ENCODE data around the gene PCDHGC4.

The PCDHGC4 gene

DNA sequence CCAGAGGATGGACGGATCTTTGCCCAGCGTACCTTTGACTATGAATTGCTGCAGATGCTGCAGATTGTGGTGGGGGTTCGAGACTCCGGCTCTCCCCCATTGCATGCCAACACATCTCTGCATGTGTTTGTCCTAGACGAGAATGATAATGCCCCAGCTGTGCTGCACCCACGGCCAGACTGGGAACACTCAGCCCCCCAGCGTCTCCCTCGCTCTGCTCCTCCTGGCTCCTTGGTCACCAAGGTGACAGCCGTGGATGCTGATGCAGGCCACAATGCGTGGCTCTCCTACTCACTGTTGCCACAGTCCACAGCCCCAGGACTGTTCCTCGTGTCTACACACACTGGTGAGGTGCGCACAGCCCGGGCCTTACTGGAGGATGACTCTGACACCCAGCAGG, 5.9 kb downstream of the PCDHGC4 start:
- no peak for DNase-seq (ENCODE audit: low spot score)

DNA sequence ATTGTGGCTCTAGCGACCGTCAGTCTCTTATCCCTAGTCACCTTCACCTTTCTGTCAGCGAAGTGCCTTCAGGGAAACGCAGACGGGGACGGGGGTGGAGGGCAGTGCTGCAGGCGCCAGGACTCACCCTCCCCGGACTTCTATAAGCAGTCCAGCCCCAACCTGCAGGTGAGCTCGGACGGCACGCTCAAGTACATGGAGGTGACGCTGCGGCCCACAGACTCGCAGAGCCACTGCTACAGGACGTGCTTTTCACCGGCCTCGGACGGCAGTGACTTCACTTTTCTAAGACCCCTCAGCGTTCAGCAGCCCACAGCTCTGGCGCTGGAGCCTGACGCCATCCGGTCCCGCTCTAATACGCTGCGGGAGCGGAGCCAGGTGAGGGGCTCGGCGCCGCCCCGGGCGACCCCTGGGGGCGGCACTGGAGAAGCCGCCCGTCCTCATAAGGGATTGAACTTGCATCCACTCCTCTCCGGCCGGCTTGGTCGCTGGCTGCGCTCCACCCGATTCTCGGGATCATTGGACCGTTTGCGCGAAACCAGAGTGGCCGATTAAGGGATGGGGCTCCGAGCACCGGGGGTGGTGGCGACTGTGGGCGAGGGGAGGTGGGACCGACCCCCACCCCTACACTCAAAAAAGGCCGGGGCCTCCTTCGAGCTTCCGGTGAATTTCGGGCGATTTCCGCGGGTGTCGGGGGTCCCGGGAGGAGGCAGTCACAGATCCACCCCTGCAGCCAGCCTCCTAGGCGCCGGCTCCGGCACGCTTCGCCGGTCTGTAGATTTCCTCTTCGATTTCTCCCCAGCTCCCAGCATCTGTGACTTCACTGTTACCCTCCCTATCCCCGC, 6.7 kb downstream of the PCDHGC4 start:
- no peak for DNase-seq (ENCODE audit: low spot score)

DNA sequence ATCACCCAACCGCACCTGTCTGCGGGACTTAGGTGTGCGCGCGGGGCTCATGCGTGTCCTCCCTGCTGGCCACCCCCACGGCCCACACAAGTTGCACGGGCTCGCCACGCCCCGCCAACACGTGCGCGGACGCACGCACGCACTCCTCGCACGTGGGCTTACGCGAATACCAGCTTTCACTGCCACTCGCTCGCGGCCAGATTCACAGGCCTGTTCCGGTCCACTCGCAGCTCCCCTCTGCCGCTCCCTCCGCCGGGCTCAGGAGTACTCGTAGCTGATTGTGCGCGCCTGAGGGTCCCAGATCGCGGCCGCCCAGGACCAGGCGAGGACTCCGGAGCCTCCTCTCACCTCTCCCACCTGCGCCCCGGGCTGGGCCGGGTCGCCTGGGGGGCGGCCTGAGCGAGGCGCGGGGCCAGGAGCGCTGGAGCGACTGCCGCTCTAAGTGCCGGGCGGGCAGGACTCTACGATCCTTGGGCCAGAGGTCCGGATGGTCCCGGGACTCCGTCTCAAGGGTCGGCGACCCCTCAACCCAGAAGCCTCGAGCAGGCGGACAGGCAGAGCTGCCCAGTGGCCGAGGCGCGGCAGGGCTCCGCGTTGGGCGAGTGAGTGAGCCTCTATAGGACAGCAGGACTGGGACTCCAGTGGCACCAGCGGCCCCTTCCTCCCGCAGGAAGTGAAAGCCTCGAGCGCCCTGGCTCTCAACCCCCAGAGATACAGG, 7.5 kb downstream of the PCDHGC4 start:
- DNase-seq (ENCODE audit: low spot score), result no peak

DNA sequence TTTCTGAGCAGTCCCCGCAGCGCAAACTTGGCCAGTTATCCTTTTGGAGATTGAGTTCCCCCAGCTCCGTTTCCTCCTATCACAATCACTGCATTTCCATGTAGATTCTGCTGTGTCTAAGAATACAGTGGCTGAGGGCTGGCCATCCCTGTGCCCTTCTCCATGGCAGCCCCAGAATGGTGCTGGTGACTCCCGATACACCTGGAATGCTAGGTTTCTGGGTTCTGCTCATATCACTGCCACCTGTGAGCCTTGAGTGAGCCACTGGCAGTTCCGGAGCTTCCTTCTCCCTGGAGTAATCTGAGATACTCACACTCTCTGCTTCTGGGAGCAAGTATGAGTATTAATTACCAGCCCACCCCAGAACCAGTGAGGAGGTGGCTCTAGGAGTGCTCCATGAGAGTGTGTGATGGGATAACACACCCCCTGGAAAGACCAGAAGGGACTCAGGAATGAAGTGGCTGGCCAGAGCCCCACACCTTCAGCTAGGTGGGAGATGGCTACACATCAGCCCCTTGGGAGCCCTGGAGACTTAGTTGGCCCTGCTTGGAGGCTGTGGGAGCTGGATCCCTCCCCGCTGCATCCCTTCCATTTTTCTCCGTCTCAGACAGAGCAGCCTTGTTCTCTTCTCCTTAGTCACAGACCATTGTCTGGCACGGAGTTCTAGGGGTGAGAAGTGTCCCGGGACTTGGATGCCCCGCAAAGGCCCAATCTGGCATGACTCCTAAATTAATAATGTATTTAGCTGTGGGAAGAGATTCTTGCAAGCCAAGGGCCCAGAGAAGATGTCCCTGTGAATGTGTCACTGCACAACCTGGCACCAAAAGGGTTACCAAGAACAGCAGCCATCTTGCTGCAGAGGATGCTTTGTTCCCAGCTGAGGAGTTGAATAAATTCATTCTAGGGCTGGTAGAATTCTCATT, 8.9 kb downstream of the PCDHGC4 start:
- no peak for DNase-seq (ENCODE audit: low spot score)

DNA sequence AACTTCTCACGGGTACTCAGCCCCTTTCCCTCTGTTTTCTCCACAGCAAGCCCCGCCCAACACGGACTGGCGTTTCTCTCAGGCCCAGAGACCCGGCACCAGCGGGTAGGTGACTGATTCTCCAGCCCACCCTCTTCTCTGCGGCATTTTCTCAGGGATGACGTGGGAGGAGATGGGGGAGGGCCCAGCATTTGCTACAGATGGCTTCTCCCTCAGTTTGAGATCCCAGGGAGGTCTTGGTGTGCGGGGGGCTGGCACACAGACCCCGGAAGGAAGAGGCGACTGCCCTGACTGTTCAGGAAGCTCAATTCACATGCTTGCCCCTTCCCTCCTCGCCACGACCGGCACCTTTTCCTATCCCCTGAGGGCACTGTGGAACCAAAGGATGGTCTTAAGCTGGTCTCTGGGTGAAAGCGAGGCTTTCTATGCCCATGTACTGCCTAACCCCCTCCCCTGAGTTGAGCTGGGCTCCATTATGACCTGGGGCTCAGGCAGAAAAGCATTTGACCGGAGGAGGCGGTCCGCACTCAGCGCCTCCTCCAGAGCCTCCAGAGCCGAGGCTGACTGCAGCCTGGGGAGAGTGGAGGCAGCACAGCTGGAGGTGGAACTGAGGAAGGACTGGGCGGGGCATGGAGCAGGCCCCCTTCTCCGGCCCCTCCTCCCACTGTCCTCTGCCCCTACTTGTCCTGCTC, 10.1 kb downstream of the PCDHGC4 start:
- no peak for DNase-seq (ENCODE audit: low spot score)

DNA sequence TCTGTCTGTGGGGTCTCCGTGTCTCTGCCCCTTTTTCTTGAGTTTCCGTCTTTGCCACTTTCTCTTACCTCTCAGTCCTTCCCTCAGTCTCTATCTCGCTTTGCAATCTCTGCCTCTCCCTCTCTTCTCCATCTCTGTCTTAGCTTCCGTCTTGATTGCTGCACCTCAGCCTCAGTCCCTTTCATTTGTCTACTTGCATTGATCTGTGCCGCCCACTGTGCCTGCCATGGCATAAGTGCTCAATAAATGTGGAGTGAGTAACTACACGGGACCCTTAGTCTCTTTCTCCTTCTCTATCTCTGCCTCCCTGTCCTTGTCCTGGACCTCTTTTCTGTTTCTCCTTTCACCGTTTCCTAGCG, 10.6 kb downstream of the PCDHGC4 start:
- DNase-seq (ENCODE audit: low spot score), result no peak

DNA sequence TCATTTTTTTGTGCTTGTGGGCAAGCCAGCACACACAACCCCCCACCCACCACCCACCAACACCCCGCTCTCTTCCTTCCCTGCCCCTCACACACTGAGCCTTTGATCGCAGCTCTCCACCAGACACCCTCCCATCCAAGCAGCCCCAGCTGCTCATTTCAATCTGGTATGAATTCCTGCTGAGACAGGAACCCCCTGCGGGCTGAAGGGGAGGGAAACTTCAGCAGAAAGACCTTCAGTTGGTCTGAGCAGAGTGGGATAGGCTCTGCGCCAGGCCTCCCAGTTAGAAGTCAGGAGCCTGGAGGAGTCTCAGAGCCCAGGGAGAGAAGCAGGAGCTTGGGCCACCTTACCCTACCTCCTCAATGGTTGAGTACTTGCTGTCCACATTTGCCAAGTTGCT, 11.2 kb downstream of the PCDHGC4 start:
- DNase-seq (ENCODE audit: low spot score), result no peak

DNA sequence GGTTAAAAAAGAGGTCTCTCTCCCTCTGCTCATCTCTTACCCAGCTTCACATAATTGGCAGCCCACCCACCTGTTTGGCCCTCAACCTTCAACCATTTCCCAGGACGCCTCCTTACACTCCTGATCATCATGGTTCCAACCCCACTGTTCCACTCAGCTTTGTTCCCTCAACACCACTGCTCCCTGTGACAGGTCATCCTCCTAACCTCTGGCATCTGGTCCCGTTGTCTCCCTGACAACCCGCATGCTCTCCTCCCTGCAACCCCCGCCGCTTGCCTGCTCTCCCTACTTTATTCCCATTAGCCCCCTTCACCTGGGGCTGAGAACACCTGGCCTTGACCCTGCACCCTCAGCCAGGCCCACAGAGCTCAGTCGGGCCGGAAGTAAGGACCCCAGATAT, 16.9 kb downstream of the PCDHGC4 start:
- DNase-seq (ENCODE audit: low spot score), result no peak

DNA sequence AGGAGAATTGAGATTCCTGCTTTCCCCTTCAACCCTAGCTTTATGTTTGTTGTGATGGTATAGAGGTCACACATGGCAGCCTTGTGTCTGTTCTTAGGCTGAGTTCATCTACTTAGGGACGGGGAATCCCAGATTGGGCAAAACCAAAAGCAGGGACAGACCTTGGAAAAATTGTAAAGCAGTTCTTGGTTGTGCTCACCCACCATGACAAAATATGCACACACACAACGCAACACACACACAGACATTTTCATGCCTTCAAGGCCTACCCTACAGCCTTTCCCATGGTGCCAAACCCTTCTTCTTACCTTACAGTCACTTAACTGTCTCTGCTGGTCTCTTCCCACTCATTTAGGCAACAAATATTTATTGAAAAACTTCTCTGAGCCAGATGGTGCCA, 18.9 kb downstream of the PCDHGC4 start:
- no peak for DNase-seq (ENCODE audit: low spot score)

DNA sequence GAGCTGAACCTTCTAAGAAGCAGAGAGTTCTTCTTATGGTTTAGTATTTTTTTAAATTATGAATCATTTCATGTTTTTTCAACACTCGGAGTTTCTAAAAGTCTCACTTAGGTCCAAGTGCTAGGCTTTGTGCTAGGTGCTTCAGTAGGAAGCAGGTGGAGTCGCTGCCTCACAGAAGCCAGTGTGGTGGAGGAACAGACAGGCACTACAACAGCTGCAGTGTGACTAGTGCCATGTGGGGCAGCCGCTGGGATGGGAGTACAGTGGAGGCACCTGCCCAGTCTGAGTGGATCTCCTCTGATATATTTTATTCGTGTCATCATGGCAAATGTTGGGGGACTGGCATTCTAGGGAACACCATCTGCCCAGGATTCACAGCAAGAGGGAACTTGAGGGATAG, 19.4 kb downstream of the PCDHGC4 start:
- DNase-seq (ENCODE audit: low spot score), result no peak

DNA sequence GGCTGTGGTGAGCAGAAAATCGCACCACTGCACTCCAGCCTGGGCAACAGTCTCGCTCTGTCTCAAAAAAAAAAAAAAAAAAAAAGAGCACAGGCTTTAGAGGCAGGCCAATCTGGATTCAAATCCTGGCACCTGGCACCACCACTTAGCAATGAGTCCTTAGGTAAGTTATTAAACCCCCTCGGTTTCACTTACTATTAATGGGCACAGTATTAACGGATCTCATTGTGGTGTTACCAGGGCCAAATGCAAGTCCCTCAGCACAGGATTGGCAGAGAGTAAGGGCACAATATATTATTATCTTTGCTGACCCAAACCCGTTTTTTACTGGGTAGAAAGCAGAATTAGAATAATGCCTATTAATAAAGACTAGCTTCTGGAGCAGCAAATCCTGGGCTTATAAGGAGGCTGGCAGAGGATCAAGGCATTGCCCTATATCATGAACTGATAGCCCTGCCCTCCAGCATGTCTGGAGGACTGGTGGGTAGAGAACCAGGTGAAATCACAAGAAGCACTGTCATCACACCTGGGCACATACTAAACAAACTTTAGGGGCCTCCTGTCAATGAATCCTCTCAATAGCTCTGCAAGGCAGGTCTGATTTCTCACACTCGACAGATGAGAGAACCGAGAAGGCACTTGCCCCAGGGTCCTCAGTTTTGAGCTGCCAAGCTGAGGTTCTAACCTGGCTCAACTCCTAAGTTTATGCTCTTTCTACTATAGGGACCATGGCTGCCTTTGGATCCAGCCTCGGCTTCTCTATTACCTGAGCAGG, 21.7 kb downstream of the PCDHGC4 start:
- no peak for DNase-seq (ENCODE audit: low spot score)

DNA sequence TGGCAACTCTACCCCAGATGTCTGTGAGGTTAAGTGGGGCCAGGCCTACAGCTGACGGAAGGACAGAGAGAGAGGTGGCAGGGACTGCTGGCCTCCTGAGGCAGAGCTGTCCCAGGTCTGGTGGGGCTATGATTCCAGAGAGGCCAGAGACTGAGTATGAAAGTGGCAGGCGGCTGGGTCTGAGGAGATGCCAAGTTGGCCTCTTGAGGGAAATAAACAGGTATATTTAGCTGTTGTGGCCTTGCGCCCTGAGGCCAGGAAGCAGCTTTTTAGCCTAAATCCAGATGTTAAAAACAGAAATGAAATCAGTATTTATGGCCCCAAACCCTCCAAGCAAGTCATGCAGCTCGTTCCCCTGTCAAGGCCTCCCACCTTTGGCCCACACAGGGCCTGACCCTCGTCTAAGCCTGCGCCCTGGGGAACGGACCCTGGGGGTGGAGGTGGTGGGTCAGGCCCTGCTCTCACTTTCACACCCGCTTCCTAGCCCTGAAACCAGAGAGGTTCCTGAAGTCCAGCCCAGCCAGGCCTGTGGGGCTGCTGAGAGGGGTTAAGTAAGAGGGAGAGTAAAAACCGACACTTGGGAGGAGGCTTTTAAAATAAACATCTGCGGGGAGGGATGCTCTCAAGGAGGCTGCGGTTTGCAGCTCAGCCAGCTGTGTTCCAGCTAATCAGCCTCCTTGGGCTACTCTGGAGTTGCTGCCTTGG, 22.7 kb downstream of the PCDHGC4 start:
- DNase-seq (ENCODE audit: low spot score), result no peak

DNA sequence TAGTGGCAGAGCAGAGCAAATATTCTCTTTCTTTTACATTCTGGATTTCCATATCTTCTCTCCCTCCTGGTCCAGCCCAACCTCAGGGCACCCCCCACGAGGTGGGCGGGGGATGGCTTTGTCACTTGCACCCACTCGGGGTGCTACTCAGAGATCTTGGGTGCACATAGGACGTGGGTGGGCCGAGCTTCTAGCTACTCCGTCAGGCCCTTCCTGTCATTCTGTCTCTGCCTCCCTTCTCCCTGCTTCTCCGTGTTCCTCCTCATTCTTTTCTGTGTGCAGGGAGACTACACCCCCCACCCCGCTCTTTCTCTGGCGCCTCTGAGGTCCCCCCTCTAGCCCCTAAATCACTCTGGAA, 23.6 kb downstream of the PCDHGC4 start:
- no peak for DNase-seq (ENCODE audit: low spot score)

DNA sequence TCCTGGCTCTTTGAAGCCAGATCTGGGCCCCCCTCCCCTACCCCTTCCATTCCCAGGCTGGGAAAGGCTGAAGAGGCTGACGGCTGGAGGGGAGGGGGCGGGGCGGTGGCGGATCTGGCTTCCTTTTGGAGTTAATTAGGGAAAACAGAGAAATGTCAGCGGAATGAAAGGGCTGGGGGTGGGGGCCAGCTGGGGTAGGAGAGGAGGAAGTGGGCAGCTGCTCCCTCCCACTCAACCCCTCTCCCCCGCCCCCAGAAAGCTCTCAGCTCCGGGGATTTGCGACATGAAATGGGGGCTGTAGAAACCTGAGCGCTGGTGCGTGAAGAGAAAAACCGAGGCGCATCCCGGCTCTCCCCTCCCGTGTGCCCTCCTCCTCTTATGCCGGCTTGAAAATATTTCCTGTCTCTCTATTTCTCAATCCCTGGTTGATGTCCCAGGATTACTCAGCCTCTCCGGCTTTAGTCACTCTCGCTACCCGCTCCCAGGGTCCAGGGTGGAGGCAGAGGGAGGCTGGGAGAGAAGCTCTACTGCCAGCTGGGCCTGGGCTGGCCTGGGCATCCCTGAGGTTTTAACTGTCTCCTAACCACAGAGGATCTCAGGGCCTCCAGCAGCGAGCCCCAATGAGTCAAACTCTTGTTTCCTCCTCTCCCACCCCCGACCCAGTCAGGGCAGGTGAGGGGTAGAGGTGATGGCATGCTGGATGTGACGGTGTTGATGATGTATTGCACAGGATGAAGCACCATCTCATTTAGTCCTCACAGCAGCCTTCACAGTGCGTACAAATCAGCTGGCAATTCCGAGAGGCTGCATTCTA, 24.2 kb downstream of the PCDHGC4 start:
- no peak for DNase-seq (ENCODE audit: low spot score)

DNA sequence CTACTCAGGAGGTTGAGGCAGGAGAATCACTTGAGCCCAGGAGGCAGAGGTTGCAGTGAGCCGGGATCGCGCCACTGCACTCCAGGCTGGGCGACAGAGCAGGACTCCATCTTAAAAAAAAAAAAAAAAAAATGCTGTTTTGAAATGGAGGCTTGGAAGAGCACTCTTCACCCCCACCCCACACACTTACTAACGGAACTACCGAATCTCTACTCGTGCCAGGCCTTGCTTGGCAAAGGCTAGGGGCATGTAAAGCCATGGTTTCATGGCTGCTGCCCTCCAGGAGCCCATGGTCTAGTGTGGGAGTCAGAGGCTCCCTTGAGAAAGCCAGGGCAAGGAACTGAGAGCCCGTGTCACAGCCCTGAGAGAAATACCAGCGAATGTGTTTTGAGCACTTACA, 25.3 kb downstream of the PCDHGC4 start:
- DNase-seq (ENCODE audit: low spot score), result no peak

DNA sequence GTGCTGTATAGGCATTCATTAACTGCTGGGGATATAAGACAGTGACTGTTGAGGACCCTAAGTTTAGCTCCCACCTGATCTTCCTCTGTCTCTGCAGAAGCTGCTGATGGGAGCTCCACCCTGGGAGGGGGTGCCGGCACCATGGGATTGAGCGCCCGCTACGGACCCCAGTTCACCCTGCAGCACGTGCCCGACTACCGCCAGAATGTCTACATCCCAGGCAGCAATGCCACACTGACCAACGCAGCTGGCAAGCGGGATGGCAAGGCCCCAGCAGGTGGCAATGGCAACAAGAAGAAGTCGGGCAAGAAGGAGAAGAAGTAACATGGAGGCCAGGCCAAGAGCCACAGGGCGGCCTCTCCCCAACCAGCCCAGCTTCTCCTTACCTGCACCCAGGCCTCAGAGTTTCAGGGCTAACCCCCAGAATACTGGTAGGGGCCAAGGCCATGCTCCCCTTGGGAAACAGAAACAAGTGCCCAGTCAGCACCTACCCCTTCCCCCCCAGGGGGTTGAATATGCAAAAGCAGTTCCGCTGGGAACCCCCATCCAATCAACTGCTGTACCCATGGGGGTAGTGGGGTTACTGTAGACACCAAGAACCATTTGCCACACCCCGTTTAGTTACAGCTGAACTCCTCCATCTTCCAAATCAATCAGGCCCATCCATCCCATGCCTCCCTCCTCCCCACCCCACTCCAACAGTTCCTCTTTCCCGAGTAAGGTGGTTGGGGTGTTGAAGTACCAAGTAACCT, 26.2 kb downstream of the PCDHGC4 start:
- DNase-seq (ENCODE audit: low spot score), result no peak

DNA sequence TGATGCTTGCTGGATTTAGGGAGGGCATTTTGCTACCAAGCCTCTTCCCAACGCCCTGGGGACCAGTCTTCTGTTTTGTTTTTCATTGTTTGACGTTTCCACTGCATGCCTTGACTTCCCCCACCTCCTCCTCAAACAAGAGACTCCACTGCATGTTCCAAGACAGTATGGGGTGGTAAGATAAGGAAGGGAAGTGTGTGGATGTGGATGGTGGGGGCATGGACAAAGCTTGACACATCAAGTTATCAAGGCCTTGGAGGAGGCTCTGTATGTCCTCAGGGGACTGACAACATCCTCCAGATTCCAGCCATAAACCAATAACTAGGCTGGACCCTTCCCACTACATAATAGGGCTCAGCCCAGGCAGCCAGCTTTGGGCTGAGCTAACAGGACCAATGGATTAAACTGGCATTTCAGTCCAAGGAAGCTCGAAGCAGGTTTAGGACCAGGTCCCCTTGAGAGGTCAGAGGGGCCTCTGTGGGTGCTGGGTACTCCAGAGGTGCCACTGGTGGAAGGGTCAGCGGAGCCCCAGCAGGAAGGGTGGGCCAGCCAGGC, 27.0 kb downstream of the PCDHGC4 start:
- no peak for DNase-seq (ENCODE audit: low spot score)

DNA sequence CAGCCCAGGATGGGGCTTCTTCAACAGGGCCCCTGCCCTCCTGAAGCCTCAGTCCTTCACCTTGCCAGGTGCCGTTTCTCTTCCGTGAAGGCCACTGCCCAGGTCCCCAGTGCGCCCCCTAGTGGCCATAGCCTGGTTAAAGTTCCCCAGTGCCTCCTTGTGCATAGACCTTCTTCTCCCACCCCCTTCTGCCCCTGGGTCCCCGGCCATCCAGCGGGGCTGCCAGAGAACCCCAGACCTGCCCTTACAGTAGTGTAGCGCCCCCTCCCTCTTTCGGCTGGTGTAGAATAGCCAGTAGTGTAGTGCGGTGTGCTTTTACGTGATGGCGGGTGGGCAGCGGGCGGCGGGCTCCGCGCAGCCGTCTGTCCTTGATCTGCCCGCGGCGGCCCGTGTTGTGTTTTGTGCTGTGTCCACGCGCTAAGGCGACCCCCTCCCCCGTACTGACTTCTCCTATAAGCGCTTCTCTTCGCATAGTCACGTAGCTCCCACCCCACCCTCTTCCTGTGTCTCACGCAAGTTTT, 27.6 kb downstream of the PCDHGC4 start:
- DNase-seq (ENCODE audit: low spot score), result peak; percentile 83
